ENCODE measurements around the gene MYL6. TPM values are rescaled to one million over a fixed set of nuclear protein-coding genes. Genes with fewer than 3 reads are reported as not detected.
A peak's percentile ranks its signal among the peaks of the same experiment; 100 is the strongest.
"Not testable (repeated sequence)": the region's sequence is repeated elsewhere in the genome, so short reads cannot be mapped to it uniquely, and the experiment has no call there.

Gene MYL6
- total RNA-seq, 1 donor from 2014 or later: 786 TPM

- no peaks in the 10 kb centered on the region for H3K9me3 Mint-ChIP-seq
- peak; percentile 77 for DNase-seq (ENCODE audit: low spot score)
- peaks cover 2% of the 10 kb centered on the region for H3K27me3 Mint-ChIP-seq (ENCODE audit: insufficient read depth)
- intact Hi-C loops (cut with micrococcal nuclease): loop anchor here (1.0 to 10.0 kb wide), 7 partner anchors 38 to 451 kb away; partner anchors contain the start of genes APOF, MYL6B, RPS26 and STAT2
- H3K4me1 Mint-ChIP-seq (ENCODE audit: low read depth): peaks cover 55% of the 10 kb centered on the region
- peak overlapping the region; percentile 93 for H3K4me3 Mint-ChIP-seq
- peaks cover 12% of the 10 kb centered on the region for H3K36me3 Mint-ChIP-seq (ENCODE audit: low read depth)
- H3K27ac Mint-ChIP-seq: peak overlapping the region; percentile 96
These were observed 31.9 kb downstream of the MYL6 start for GRCh38 chr12:56189918-56190694.

- Mint-ChIP-seq H3K9me3 (no peaks in the 10 kb centered on the region), H3K36me3 (ENCODE audit: low read depth) (peaks cover 10% of the 10 kb centered on the region), H3K4me3 (peak overlapping the region; percentile 93), H3K27ac (peak overlapping the region; percentile 96), H3K4me1 (ENCODE audit: low read depth) (peaks cover 53% of the 10 kb centered on the region), H3K27me3 (ENCODE audit: insufficient read depth) (peaks cover 2% of the 10 kb centered on the region)
- intact Hi-C loops (cut with micrococcal nuclease): loop anchor here (1.0 to 5.0 kb wide), 2 partner anchors 38 to 172 kb away; partner anchors contain the start of genes APOF, MYL6B and STAT2
- DNase-seq (ENCODE audit: low spot score): no peak
These were observed 32.6 kb downstream of the MYL6 start for GRCh38 chr12:56190695-56191155.

- intact Hi-C loops (cut with micrococcal nuclease): loop anchor here (2.0 to 5.0 kb wide), 2 partner anchors 74 to 170 kb away; partner anchors contain the start of genes APOF, COQ10A and STAT2
- no peak overlapping the region for H3K27ac Mint-ChIP-seq
These were observed 34.4 kb downstream of the MYL6 start for GRCh38 chr12:56192582-56192981.

GRCh38 chr12:56193025-56193578, 34.9 kb downstream of the MYL6 start:
- H3K4me1 Mint-ChIP-seq (ENCODE audit: low read depth): peaks cover 32% of the 10 kb centered on the region
- peaks cover 2% of the 10 kb centered on the region for H3K27me3 Mint-ChIP-seq (ENCODE audit: insufficient read depth)
- DNase-seq (ENCODE audit: low spot score): peak; percentile 64
- no peaks in the 10 kb centered on the region for H3K9me3 Mint-ChIP-seq
- H3K36me3 Mint-ChIP-seq (ENCODE audit: low read depth): peaks cover 5% of the 10 kb centered on the region
- peak overlapping the region; percentile 59 for H3K27ac Mint-ChIP-seq
- H3K4me3 Mint-ChIP-seq: no peak overlapping the region
- intact Hi-C loops (cut with micrococcal nuclease): loop anchor here (1.0 to 5.0 kb wide), 6 partner anchors 31 to 275 kb away; partner anchors contain the start of genes ANKRD52, APOF, COQ10A and NABP2

More at GRCh38 chr12:56192582-56192981, 34.4 kb downstream of the MYL6 start:
- H3K4me3 Mint-ChIP-seq: no peak overlapping the region
- peaks cover 5% of the 10 kb centered on the region for H3K36me3 Mint-ChIP-seq (ENCODE audit: low read depth)
- H3K27me3 Mint-ChIP-seq (ENCODE audit: insufficient read depth): peaks cover 2% of the 10 kb centered on the region
- DNase-seq (ENCODE audit: low spot score): no peak
- peaks cover 37% of the 10 kb centered on the region for H3K4me1 Mint-ChIP-seq (ENCODE audit: low read depth)
- no peaks in the 10 kb centered on the region for H3K9me3 Mint-ChIP-seq

GRCh38 chr12:56196818-56197550, 38.8 kb downstream of the MYL6 start:
- H3K4me3 Mint-ChIP-seq; intact Hi-C loops (cut with micrococcal nuclease); H3K9me3 Mint-ChIP-seq; H3K27ac Mint-ChIP-seq; H3K36me3 Mint-ChIP-seq (ENCODE audit: low read depth); H3K27me3 Mint-ChIP-seq (ENCODE audit: insufficient read depth); DNase-seq (ENCODE audit: low spot score): not testable (repeated sequence)
- peaks cover 11% of the 10 kb centered on the region for H3K4me1 Mint-ChIP-seq (ENCODE audit: low read depth)

GRCh38 chr12:56197921-56198635, 39.9 kb downstream of the MYL6 start:
- intact Hi-C loops (cut with micrococcal nuclease): no loop called here
- no peak overlapping the region for H3K4me3 Mint-ChIP-seq

GRCh38 chr12:56198836-56199235, 40.7 kb downstream of the MYL6 start:
- Mint-ChIP-seq H3K4me3 (no peak overlapping the region), H3K27me3 (ENCODE audit: insufficient read depth) (no peaks in the 10 kb centered on the region), H3K27ac (no peak overlapping the region), H3K36me3 (ENCODE audit: low read depth) (peaks cover 2% of the 10 kb centered on the region), H3K9me3 (no peaks in the 10 kb centered on the region), H3K4me1 (ENCODE audit: low read depth) (no peaks in the 10 kb centered on the region)
- intact Hi-C loops (cut with micrococcal nuclease): no loop called here
- no peak for DNase-seq (ENCODE audit: low spot score)

More at GRCh38 chr12:56197921-56198635, 39.9 kb downstream of the MYL6 start:
- DNase-seq (ENCODE audit: low spot score): no peak
- peaks cover 2% of the 10 kb centered on the region for H3K36me3 Mint-ChIP-seq (ENCODE audit: low read depth)
- H3K27ac Mint-ChIP-seq: no peak overlapping the region
- H3K9me3 Mint-ChIP-seq: no peaks in the 10 kb centered on the region
- H3K27me3 Mint-ChIP-seq (ENCODE audit: insufficient read depth): no peaks in the 10 kb centered on the region
- peaks cover 5% of the 10 kb centered on the region for H3K4me1 Mint-ChIP-seq (ENCODE audit: low read depth)

GRCh38 chr12:56202366-56202765, 44.2 kb downstream of the MYL6 start:
- intact Hi-C loops (cut with micrococcal nuclease): no loop called here
- peaks cover 11% of the 10 kb centered on the region for H3K36me3 Mint-ChIP-seq (ENCODE audit: low read depth)
- H3K27me3 Mint-ChIP-seq (ENCODE audit: insufficient read depth): no peaks in the 10 kb centered on the region
- H3K4me3 Mint-ChIP-seq: no peak overlapping the region
- no peaks in the 10 kb centered on the region for H3K9me3 Mint-ChIP-seq
- H3K27ac Mint-ChIP-seq: no peak overlapping the region
- no peak for DNase-seq (ENCODE audit: low spot score)
- H3K4me1 Mint-ChIP-seq (ENCODE audit: low read depth): no peaks in the 10 kb centered on the region

GRCh38 chr12:56202838-56203237, 44.7 kb downstream of the MYL6 start:
- intact Hi-C loops (cut with micrococcal nuclease): no loop called here
- no peak for DNase-seq (ENCODE audit: low spot score)
- no peak overlapping the region for H3K27ac Mint-ChIP-seq
- H3K4me3 Mint-ChIP-seq: no peak overlapping the region
- H3K36me3 Mint-ChIP-seq (ENCODE audit: low read depth): peaks cover 16% of the 10 kb centered on the region
- no peaks in the 10 kb centered on the region for H3K9me3 Mint-ChIP-seq
- H3K4me1 Mint-ChIP-seq (ENCODE audit: low read depth): no peaks in the 10 kb centered on the region
- H3K27me3 Mint-ChIP-seq (ENCODE audit: insufficient read depth): no peaks in the 10 kb centered on the region

- no peak for DNase-seq (ENCODE audit: low spot score)
- Mint-ChIP-seq H3K36me3 (ENCODE audit: low read depth) (peaks cover 16% of the 10 kb centered on the region), H3K27ac (no peak overlapping the region)
These were observed 46.1 kb downstream of the MYL6 start for GRCh38 chr12:56204275-56204674.

GRCh38 chr12:56205445-56205844, 47.3 kb downstream of the MYL6 start:
- H3K4me1 Mint-ChIP-seq (ENCODE audit: low read depth): no peaks in the 10 kb centered on the region
- H3K9me3 Mint-ChIP-seq: no peaks in the 10 kb centered on the region
- no peak overlapping the region for H3K4me3 Mint-ChIP-seq
- H3K36me3 Mint-ChIP-seq (ENCODE audit: low read depth): peaks cover 24% of the 10 kb centered on the region
- no peaks in the 10 kb centered on the region for H3K27me3 Mint-ChIP-seq (ENCODE audit: insufficient read depth)
- H3K27ac Mint-ChIP-seq: no peak overlapping the region
- intact Hi-C loops (cut with micrococcal nuclease): loop anchor here (5.0 kb wide), 1 partner anchor 52 kb away; the partner anchor contains the start of gene ANKRD52
- DNase-seq (ENCODE audit: low spot score): no peak

More at GRCh38 chr12:56204275-56204674, 46.1 kb downstream of the MYL6 start:
- no peak overlapping the region for H3K4me3 Mint-ChIP-seq
- H3K9me3 Mint-ChIP-seq: no peaks in the 10 kb centered on the region
- H3K4me1 Mint-ChIP-seq (ENCODE audit: low read depth): no peaks in the 10 kb centered on the region
- intact Hi-C loops (cut with micrococcal nuclease): no loop called here
- H3K27me3 Mint-ChIP-seq (ENCODE audit: insufficient read depth): no peaks in the 10 kb centered on the region

Measured in activated T-helper 1 cell treated with anti-CD3 and anti-CD28 coated beads, Interleukin-12 subunit alpha, Interleukin-12 subunit beta, Interleukin-2, Interleukin-4 antibody, amounts not matched to agents 30 ng/mL and 10 ng/mL and 1 ng/mL, durations not matched to agents 14 hours and 24 hours and 36 hours (primary cell).